ENCODE measurements around the gene RYR2.

- TF ChIP-seq, protein P1, sequence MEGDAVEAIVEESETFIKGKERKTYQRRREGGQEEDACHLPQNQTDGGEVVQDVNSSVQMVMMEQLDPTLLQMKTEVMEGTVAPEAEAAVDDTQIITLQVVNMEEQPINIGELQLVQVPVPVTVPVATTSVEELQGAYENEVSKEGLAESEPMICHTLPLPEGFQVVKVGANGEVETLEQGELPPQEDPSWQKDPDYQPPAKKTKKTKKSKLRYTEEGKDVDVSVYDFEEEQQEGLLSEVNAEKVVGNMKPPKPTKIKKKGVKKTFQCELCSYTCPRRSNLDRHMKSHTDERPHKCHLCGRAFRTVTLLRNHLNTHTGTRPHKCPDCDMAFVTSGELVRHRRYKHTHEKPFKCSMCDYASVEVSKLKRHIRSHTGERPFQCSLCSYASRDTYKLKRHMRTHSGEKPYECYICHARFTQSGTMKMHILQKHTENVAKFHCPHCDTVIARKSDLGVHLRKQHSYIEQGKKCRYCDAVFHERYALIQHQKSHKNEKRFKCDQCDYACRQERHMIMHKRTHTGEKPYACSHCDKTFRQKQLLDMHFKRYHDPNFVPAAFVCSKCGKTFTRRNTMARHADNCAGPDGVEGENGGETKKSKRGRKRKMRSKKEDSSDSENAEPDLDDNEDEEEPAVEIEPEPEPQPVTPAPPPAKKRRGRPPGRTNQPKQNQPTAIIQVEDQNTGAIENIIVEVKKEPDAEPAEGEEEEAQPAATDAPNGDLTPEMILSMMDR (IDR thresholded peaks at IDR 0.05; ENCODE audit: low read depth, low read length) = no peak
- no peak for TF ChIP-seq EZH2phosphoT487 (IDR thresholded peaks at IDR 0.05; ENCODE audit: low read depth)
Measured at GRCh38 chr1:237444120-237444790, 402.3 kb downstream of the RYR2 start.

Data from OCI-LY3 (cell line).